ENCODE data around the gene ACSS2.

The ACSS2 gene

GRCh38 chr20:34946661-34947060 lies 70.2 kb downstream of the ACSS2 start:
- Mint-ChIP-seq H3K4me3 (no peak overlapping the region), H3K27ac (no peak overlapping the region), H3K36me3 (peaks cover 39% of the 10 kb centered on the region), H3K4me1 (peaks cover 2% of the 10 kb centered on the region), H3K9me3 (no peaks in the 10 kb centered on the region), H3K27me3 (no peaks in the 10 kb centered on the region)
- no peak for ATAC-seq

- Mint-ChIP-seq H3K4me1 (peaks cover 6% of the 10 kb centered on the region), H3K4me3 (no peak overlapping the region), H3K27ac (no peak overlapping the region), H3K27me3 (no peaks in the 10 kb centered on the region), H3K36me3 (peaks cover 32% of the 10 kb centered on the region), H3K9me3 (no peaks in the 10 kb centered on the region)
- no peak for ATAC-seq
These were observed 70.9 kb downstream of the ACSS2 start for GRCh38 chr20:34947336-34947735.

DNA sequence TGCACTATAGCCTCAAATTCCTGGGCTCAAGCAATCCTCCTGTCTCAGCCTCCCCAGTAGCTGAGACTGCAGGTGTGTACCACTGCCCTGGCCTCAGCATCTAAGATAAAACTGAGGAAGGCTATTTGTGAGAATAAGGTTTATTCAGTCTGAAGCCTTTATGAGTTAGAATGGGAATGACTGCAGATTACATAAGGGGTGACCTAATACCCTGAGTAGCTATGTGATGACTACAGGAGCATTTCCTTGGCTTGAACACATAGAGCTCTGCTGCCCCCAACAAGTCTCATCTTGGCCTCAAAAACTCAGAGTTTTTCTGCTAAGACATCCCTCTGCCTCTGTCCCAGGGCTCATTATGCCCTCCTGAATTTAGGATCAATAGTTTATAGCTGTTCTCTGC lies 71.6 kb downstream of the ACSS2 start:
- ATAC-seq = no peak
- Mint-ChIP-seq H3K4me1 (peaks cover 6% of the 10 kb centered on the region), H3K27me3 (no peaks in the 10 kb centered on the region), H3K36me3 (peaks cover 28% of the 10 kb centered on the region), H3K9me3 (no peaks in the 10 kb centered on the region), H3K4me3 (no peak overlapping the region), H3K27ac (no peak overlapping the region)

GRCh38 chr20:34949120-34949519 lies 72.7 kb downstream of the ACSS2 start:
- no peak for ATAC-seq
- Mint-ChIP-seq H3K27ac (no peak overlapping the region), H3K27me3 (no peaks in the 10 kb centered on the region), H3K4me1 (peaks cover 6% of the 10 kb centered on the region), H3K9me3 (no peaks in the 10 kb centered on the region), H3K36me3 (peaks cover 22% of the 10 kb centered on the region), H3K4me3 (no peak overlapping the region)

DNA sequence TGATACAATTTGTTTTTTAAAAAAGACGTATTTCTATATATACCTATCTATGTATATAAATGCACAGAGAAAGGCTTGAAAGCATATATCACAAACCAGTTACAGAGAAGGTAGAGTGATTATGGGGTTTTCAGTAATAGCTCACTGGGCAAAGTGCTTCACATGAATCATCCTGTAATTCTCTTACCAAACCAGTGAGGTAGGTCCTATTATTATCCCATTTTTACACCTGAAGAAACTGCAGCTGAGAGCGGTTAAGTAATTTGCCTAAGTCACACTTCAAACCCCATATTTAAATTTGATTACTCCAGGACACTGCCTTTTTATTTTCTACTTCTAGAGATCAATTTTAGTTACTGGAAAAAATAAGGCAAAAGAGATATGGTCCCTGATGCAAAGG lies 74.8 kb downstream of the ACSS2 start:
- no peaks in the 10 kb centered on the region for H3K9me3 Mint-ChIP-seq
- no peak overlapping the region for H3K27ac Mint-ChIP-seq
- H3K27me3 Mint-ChIP-seq = no peaks in the 10 kb centered on the region
- peaks cover 17% of the 10 kb centered on the region for H3K36me3 Mint-ChIP-seq
- H3K4me3 Mint-ChIP-seq = no peak overlapping the region
- H3K4me1 Mint-ChIP-seq = peaks cover 22% of the 10 kb centered on the region
- no peak for ATAC-seq

- Mint-ChIP-seq H3K36me3 (peaks cover 15% of the 10 kb centered on the region), H3K27me3 (no peaks in the 10 kb centered on the region), H3K4me1 (peaks cover 26% of the 10 kb centered on the region), H3K9me3 (no peaks in the 10 kb centered on the region), H3K27ac (no peak overlapping the region), H3K4me3 (no peak overlapping the region)
- no peak for ATAC-seq
These were observed 75.2 kb downstream of the ACSS2 start for GRCh38 chr20:34951652-34952051.

- no peak overlapping the region for H3K4me3 Mint-ChIP-seq
- H3K9me3 Mint-ChIP-seq = peaks cover 3% of the 10 kb centered on the region
- peaks cover 15% of the 10 kb centered on the region for H3K36me3 Mint-ChIP-seq
- no peaks in the 10 kb centered on the region for H3K27me3 Mint-ChIP-seq
- H3K27ac Mint-ChIP-seq = no peak overlapping the region
- H3K4me1 Mint-ChIP-seq = peaks cover 26% of the 10 kb centered on the region
- no peak for ATAC-seq
These were observed 76.3 kb downstream of the ACSS2 start for GRCh38 chr20:34952671-34953070.

DNA sequence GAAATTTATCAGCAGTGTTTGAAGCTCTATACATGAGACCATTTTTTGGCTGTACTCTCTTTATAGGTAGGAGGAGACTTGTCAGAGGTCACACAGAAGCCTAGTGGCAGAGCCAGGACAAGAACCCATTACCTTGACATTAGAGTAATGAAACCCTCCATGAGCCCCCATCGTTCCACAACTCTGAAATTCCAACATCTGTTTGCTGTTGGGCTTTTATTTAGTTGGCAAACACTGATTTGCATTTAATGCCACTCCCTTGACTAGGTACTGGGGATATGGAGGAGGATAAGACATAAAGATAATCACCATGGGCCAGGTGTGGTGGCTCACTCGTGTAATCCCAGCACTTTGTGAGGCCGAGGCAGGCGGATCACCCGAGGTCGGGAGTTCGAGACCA lies 77.5 kb downstream of the ACSS2 start:
- peaks cover 26% of the 10 kb centered on the region for H3K4me1 Mint-ChIP-seq
- no peak overlapping the region for H3K27ac Mint-ChIP-seq
- H3K36me3 Mint-ChIP-seq = peaks cover 15% of the 10 kb centered on the region
- ATAC-seq = no peak
- H3K27me3 Mint-ChIP-seq = no peaks in the 10 kb centered on the region
- peaks cover 3% of the 10 kb centered on the region for H3K9me3 Mint-ChIP-seq
- no peak overlapping the region for H3K4me3 Mint-ChIP-seq

DNA sequence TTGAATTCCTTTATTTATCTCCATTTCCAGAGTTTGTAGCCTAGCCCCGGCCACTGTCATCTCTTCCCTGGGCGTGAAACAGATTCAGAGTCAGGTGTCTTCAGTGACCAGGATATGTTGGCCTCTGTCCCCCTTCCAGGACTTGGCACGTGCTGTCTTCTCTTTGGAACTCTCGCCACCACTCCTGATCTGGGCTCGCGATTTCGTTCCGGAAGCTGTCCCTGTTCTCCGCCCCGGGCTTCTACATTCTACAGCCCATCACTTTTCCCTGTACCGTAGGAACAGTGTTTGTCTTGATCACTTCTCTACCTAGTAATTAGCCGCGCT lies 78.5 kb downstream of the ACSS2 start:
- Mint-ChIP-seq H3K4me1 (peaks cover 26% of the 10 kb centered on the region), H3K36me3 (peaks cover 6% of the 10 kb centered on the region), H3K4me3 (peak overlapping the region; percentile 86), H3K9me3 (peaks cover 3% of the 10 kb centered on the region), H3K27me3 (no peaks in the 10 kb centered on the region), H3K27ac (peak overlapping the region; percentile 90)
- no peak for ATAC-seq

DNA sequence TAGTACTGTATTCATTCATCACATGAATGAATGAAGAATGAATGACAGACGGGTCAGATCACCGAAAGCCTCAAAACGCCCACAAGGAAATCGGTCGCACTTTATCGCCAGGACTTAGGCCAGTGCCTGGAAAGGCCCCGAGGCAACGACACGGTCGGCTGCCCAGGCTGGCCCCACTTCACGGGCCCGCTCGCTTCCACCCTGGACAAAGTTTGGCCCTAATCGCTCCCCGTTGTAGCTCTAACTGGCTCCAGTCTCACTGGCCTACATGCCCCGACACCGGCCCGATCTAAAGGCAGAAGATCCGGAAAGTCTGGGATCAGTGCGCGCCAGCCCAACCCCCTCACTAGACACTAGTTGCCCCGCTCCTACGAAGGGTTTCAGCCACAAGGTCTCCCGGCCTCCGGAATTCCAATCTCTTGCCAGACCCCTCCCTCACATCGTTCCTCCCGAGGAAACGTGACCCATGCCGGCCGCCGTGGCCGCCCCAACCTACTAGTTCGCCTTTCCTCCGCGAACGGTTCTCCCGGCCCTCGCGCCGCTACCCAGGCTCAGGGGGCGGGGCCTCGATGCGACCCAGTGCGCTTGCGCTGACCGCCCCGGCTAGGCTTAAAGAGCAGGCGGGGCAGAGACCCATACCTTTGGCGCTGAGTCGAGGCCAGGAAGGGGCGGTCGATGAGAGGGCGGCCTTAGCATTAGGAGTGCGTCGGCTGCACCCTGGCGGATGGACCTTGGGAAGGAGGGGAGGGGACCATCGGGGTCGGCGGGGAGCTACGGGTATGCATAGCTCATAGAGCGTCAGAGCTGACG lies 79.0 kb downstream of the ACSS2 start, which contains the start of the genes GSS and MYH7B:
GSS (minus strand) TSS at position 576 of the 810 bp plus-strand sequence. CDS start 3,954 bp downstream, outside the sequence.
MYH7B (plus strand) TSS at position 638 of the 810 bp plus-strand sequence. CDS start 22,138 bp downstream, outside the sequence.
- peak; percentile 97 for ATAC-seq
- Mint-ChIP-seq H3K4me3 (peak within 1 kb of the TSS; percentile 86), H3K9me3 (peaks cover 3% of the 10 kb centered on the region), H3K36me3 (peaks cover under 1% of the 10 kb centered on the region), H3K4me1 (peaks cover 26% of the 10 kb centered on the region), H3K27ac (peak within 1 kb of the TSS; percentile 90), H3K27me3 (no peaks in the 10 kb centered on the region)

DNA sequence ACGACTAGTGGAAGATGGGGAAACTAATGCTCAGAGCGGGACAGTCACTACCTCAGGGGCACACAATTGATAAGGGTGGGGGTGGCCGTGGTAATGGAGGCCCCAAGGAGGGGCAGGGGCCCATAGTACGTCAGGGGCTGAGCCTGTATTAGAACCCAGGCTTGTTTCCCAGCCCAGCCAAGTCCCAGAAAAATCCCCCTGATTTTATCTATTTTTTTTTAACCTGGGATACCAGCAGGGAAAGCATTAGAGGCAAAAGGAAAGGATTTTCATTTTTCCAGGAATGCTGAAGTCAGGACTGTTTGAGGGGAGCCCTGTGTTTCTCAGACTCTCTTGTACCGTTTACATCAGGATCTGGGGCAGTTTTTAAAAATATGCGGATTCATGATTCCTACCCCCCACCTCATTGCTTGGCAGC lies 79.6 kb downstream of the ACSS2 start:
- H3K27ac Mint-ChIP-seq = peak overlapping the region; percentile 90
- peaks cover 3% of the 10 kb centered on the region for H3K9me3 Mint-ChIP-seq
- no peak for ATAC-seq
- no peaks in the 10 kb centered on the region for H3K36me3 Mint-ChIP-seq
- no peaks in the 10 kb centered on the region for H3K27me3 Mint-ChIP-seq
- H3K4me3 Mint-ChIP-seq = peak overlapping the region; percentile 86
- peaks cover 32% of the 10 kb centered on the region for H3K4me1 Mint-ChIP-seq

DNA sequence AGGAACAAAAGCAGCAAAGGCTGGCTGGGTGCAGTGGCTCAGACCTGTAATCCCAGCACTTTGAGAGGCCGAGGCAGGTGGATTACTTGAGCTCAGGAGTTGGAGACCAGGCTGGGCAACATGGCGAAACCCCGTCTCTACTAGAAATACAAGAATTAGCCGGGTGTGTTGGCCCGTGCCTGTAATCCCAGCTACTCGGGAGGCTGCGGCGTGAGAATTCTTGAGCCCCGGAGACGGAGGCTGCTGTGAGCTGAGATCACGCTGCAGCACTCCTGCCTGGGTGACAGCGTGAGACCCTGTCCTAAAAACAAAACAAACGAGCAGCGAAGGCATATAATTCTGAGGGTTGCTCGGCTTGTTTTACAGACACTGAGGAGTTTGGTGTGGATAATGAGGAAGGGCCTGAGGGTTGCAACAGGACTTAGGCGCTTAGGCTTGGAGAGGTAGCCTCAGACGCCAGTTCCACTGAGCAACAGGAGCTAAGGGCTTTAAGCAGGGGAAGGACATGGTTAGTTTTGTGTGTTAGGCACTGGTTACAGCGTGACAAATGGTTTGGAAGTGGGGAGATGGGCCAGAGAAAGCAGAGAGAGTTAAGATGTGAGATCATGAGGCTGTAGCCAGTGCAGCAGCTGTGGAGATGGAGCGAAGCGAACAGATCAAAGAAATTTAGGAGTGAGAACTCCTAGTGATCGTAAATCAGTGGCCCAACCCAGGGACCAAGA lies 80.5 kb downstream of the ACSS2 start:
- Mint-ChIP-seq H3K4me3 (no peak overlapping the region), H3K36me3 (no peaks in the 10 kb centered on the region), H3K27me3 (no peaks in the 10 kb centered on the region), H3K9me3 (peaks cover 3% of the 10 kb centered on the region), H3K27ac (peak overlapping the region; percentile 2), H3K4me1 (peaks cover 27% of the 10 kb centered on the region)
- ATAC-seq = no peak

- no peak overlapping the region for H3K27ac Mint-ChIP-seq
- peaks cover 6% of the 10 kb centered on the region for H3K4me1 Mint-ChIP-seq
- no peak overlapping the region for H3K4me3 Mint-ChIP-seq
- H3K36me3 Mint-ChIP-seq = no peaks in the 10 kb centered on the region
- H3K9me3 Mint-ChIP-seq = no peaks in the 10 kb centered on the region
- H3K27me3 Mint-ChIP-seq = no peaks in the 10 kb centered on the region
- no peak for ATAC-seq
These were observed 88.1 kb downstream of the ACSS2 start for GRCh38 chr20:34964486-34964885.

GRCh38 chr20:34965051-34965450 lies 88.6 kb downstream of the ACSS2 start:
- Mint-ChIP-seq H3K4me1 (peaks cover 6% of the 10 kb centered on the region), H3K9me3 (no peaks in the 10 kb centered on the region), H3K27ac (no peak overlapping the region), H3K36me3 (no peaks in the 10 kb centered on the region), H3K4me3 (no peak overlapping the region), H3K27me3 (no peaks in the 10 kb centered on the region)
- ATAC-seq = no peak

- no peak overlapping the region for H3K4me3 Mint-ChIP-seq
- no peak for ATAC-seq
- no peaks in the 10 kb centered on the region for H3K9me3 Mint-ChIP-seq
- H3K27me3 Mint-ChIP-seq = no peaks in the 10 kb centered on the region
- H3K36me3 Mint-ChIP-seq = no peaks in the 10 kb centered on the region
- H3K4me1 Mint-ChIP-seq = no peaks in the 10 kb centered on the region
- no peak overlapping the region for H3K27ac Mint-ChIP-seq
These were observed 91.0 kb downstream of the ACSS2 start for GRCh38 chr20:34967421-34967820.
